Right lobe of liver (tissue), 6 donors: ENCODE data around the gene DYRK3. TPM values are rescaled to one million over a fixed set of nuclear protein-coding genes. Genes with fewer than 3 reads are reported as not detected.

Source experiments
- ATAC-seq, 4 donors: fragments of 200-7000 bp; cut with Tn5 transposase; one replicate each; pipeline ENCODE4 v1.9.1; 2020; ENCODE audit warnings: mild to moderate bottlenecking in 4 of 4, moderate library complexity in 4 of 4
- DNase-seq, 3 donors: peaks; one replicate each; pipeline ENCODE4 v3.0.0-alpha.2; 2020
- H3K27ac ChIP-seq, 3 donors: fragments of 200-600 bp; one replicate each; pipeline ENCODE4 v1.8.0; 2022
- H3K27me3 ChIP-seq, 2 donors: fragments of 200-600 bp; one replicate each; pipeline ENCODE4 v1.8.0; 2022
- H3K36me3 ChIP-seq, 4 donors: fragments of 200-600 bp; sonication (generic) in 1 of 4; one replicate each; pipeline versions ENCODE4 v1.5.1 to v1.8.0; 2017 to 2022; ENCODE audit warnings: control low read depth in 1 of 4
- H3K4me1 ChIP-seq, 4 donors: fragments of 200-600 bp; sonication (generic) in 1 of 4; one replicate each; pipeline versions ENCODE4 v1.5.1 to v1.8.0; 2017 to 2022; ENCODE audit warnings: control low read depth in 1 of 4
- H3K4me3 ChIP-seq, 3 donors: fragments of 200-600 bp; one replicate each; pipeline ENCODE4 v1.8.0; 2022
- H3K9me3 ChIP-seq, 4 donors: fragments of 200-600 bp; sonication (generic) in 1 of 4; one replicate each; pipeline versions ENCODE4 v1.5.1 to v1.8.0; 2017 to 2022; ENCODE audit warnings: control low read depth in 1 of 4
- CTCF ChIP-seq, 4 donors: fragments of 200-600 bp in 3 of 4; fragments of 450-650 bp in 1 of 4; IDR thresholded peaks; one replicate each; pipeline versions ENCODE4 v1.5.1 to v1.8.0; 2016 to 2022; ENCODE audit warnings: antibody characterized with exemption in 4 of 4, mild to moderate bottlenecking in 2 of 4
- POLR2A ChIP-seq: fragments of 450-650 bp; IDR thresholded peaks from one replicate; pipeline ENCODE4 v1.6.1; 2017; ENCODE audit warnings: antibody characterized with exemption, mild to moderate bottlenecking
- WGBS: methylation state at CpG from one replicate; pipeline ENCODE4 v1.1.6; 2018; ENCODE audit warnings: low coverage, low lambda C conversion rate; ENCODE audit not compliant: insufficient coverage; ENCODE audit errors: missing lambda C conversion rate; 5-methylcytosine and 5-hydroxymethylcytosine counted together
- intact Hi-C, 2 donors: fragments of 100-400 bp; cut with DNase I; formaldehyde crosslinking; loops; one replicate each; pipeline versions ENCODE4 v1.11.2 to v1.14.1; 2022
- total RNA-seq, 6 experiments: library from RNA; depleted of rRNA in 2 of 6; stranded (reverse); fragments of >200 nt in 2 of 6; fragmentation: NEBNext Ultra II Directional in 3 of 6; extraction: Animal tissue kit (Norgen Biotek cat#: 25700) in 3 of 6; gene quantifications; one replicate each; pipeline versions ENCODE4 v1.1.0 to v1.2.4, GENCODE V29; 2016 to 2023
- donor health status: DM: no; HTN: yes; CAD: no.
- donor health status: DM: no; HTN: no; CAD: no.
- donor health status: DM: no; HTN: no; CAD: no.
- donor health status: DM: no; HTN: yes; CAD: no.
- donor health status: DM: no; HTN: yes; CAD: no.

Gene DYRK3
- total RNA-seq, 6 experiments from 2014 or later, result 2.8 to 5.6 (median 4.0) TPM

DNA sequence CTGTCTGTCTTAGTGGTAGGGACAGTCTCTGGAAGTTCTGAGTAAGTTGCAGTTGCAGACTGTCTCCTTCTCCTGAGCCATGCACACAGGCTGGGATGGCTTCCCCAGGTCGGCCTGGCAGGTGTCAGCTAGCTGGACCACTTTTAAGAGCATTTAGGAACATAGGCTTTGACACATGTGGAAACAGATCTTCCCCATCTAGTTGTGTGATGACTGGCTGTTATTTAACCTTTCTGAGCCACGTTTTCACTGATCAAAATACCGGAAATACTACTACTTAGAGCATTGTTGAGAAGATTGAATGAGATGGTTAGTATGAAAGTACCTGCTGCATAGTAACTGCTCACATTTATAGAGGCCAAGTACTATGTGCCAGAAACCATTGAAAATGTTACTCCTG, 43.2 kb downstream of the DYRK3 start:
- 71% methylated on average over 3 of the region's 3 CpGs for WGBS
- Histone ChIP-seq H3K36me3 (no peaks in the 10 kb centered on the region), H3K4me3 (no peak overlapping the region), H3K9me3 (no peaks in the 10 kb centered on the region), H3K27ac (no peak overlapping the region), H3K27me3 (no peaks in the 10 kb centered on the region), H3K4me1 (peaks cover 0 to 12% (median 7%) of the 10 kb centered on the region in 4 donors)
- TF ChIP-seq CTCF (IDR thresholded peaks at IDR 0.05) (no peak), POLR2A (no peak)
- intact Hi-C loops, result no loop called here
- no peak for DNase-seq
- ATAC-seq, result no peak

DNA sequence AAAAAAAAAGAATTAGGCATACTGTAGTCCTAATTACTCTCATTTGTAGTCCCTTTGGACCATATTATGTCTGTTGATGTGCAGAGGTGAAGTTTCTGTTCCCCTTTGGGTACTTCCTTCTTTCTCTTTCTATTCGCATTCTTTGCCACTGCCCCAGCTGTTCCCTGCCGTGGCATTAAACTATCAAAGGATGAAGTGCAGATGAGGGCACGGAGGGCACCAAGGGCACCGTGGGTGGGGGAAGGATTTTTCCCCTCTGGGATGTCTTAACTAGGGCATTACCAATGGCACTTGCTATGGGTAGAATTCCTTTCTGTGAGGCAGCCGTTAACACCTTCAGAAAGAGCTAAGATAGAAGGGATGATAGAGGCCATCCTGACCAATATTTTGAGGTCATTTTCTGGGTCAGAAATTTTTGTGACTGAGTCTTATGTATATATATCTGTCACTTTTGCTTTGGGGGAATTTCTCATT, 44.4 kb downstream of the DYRK3 start:
- H3K27ac ChIP-seq, result no peak overlapping the region
- intact Hi-C loops, result no loop called here
- WGBS, result 56% methylated on average over 5 of the region's 5 CpGs
- H3K27me3 ChIP-seq, result no peaks in the 10 kb centered on the region
- TF ChIP-seq POLR2A, result no peak
- TF ChIP-seq CTCF (IDR thresholded peaks at IDR 0.05), result no peak
- no peak overlapping the region for H3K4me3 ChIP-seq
- ATAC-seq (peak in 2 of 4 donors; percentile 8 to 44), DNase-seq (no peak)
- H3K36me3 ChIP-seq, result no peaks in the 10 kb centered on the region
- H3K4me1 ChIP-seq, result peaks cover 0 to 16% (median 7%) of the 10 kb centered on the region in 4 donors
- H3K9me3 ChIP-seq, result no peaks in the 10 kb centered on the region

- Histone ChIP-seq H3K9me3 (no peaks in the 10 kb centered on the region), H3K4me1 (peaks cover 0 to 16% (median 7%) of the 10 kb centered on the region in 4 donors), H3K27ac (no peak overlapping the region), H3K4me3 (no peak overlapping the region), H3K36me3 (no peaks in the 10 kb centered on the region), H3K27me3 (no peaks in the 10 kb centered on the region)
- 77% methylated on average over 4 of the region's 4 CpGs for WGBS
- ATAC-seq, result no peak
- intact Hi-C loops, result no loop called here
- DNase-seq, result no peak
- no peak for TF ChIP-seq CTCF (IDR thresholded peaks at IDR 0.05)
- no peak for TF ChIP-seq POLR2A
Observed at GRCh38 chr1:206680279-206680678, 44.9 kb downstream of the DYRK3 start.

- H3K27ac ChIP-seq, result no peak overlapping the region
- no peaks in the 10 kb centered on the region for H3K36me3 ChIP-seq
- intact Hi-C loops, result no loop called here
- WGBS, result 66% methylated on average over 2 of the region's 2 CpGs
- ATAC-seq, result no peak
- no peak for DNase-seq
- H3K4me3 ChIP-seq, result no peak overlapping the region
- no peaks in the 10 kb centered on the region for H3K27me3 ChIP-seq
- no peak for TF ChIP-seq POLR2A
- no peak for TF ChIP-seq CTCF (IDR thresholded peaks at IDR 0.05)
- H3K9me3 ChIP-seq, result no peaks in the 10 kb centered on the region
- H3K4me1 ChIP-seq, result peaks cover 0 to 16% (median 7%) of the 10 kb centered on the region in 4 donors
Observed at GRCh38 chr1:206681359-206681758, 46.0 kb downstream of the DYRK3 start.

GRCh38 chr1:206682111-206682510, 46.8 kb downstream of the DYRK3 start:
- ATAC-seq, result peak; percentile 25 to 55 (median 36)
- Histone ChIP-seq H3K27ac (peak overlapping the region in 2 of 3 donors; percentile 28 to 64), H3K4me3 (no peak overlapping the region), H3K36me3 (no peaks in the 10 kb centered on the region), H3K4me1 (peaks cover 0 to 23% (median 10%) of the 10 kb centered on the region in 4 donors), H3K27me3 (no peaks in the 10 kb centered on the region), H3K9me3 (no peaks in the 10 kb centered on the region)
- TF ChIP-seq POLR2A (no peak), CTCF (IDR thresholded peaks at IDR 0.05) (no peak)
- WGBS, result 23% methylated on average over 3 of the region's 3 CpGs
- no peak for DNase-seq
- intact Hi-C loops, result no loop called here
